Astrocyte (in vitro differentiated cells and primary cell): ENCODE results near the gene CD109. TPM values are rescaled to one million over a fixed set of nuclear protein-coding genes. Genes with fewer than 3 reads are reported as not detected.

Source experiments
- DNase-seq: peaks from one replicate; pipeline ENCODE4 v3.0.0-alpha.2; 2010; ENCODE audit warnings: low read depth
- FAIRE-seq: peaks from 2 replicates; lab custom pipeline; 2011; peaks lifted over from hg19 to GRCh38; lab: Jason Lieb, UNC
- H2AFZ ChIP-seq: 2 replicates; pipeline ENCODE4 v1.6.0; 2012; ENCODE audit warnings: low read depth, low read length, inconsistent platforms
- H3K27ac ChIP-seq: 2 replicates; pipeline ENCODE4 v1.5.1; 2011; ENCODE audit warnings: low read depth, low read length, inconsistent platforms
- H3K27me3 ChIP-seq: 2 replicates; pipeline ENCODE4 v1.6.0; 2011; ENCODE audit warnings: low read length, inconsistent platforms; ENCODE audit not compliant: insufficient read depth
- H3K36me3 ChIP-seq: 2 replicates; pipeline ENCODE4 v1.5.1; 2011; ENCODE audit warnings: low read length, inconsistent platforms; ENCODE audit not compliant: insufficient read depth
- H3K4me1 ChIP-seq: 2 replicates; pipeline ENCODE4 v1.5.1; 2011; ENCODE audit warnings: low read length, inconsistent platforms; ENCODE audit not compliant: insufficient read depth
- H3K4me2 ChIP-seq: 2 replicates; pipeline ENCODE4 v1.6.0; 2012; ENCODE audit warnings: low read length, inconsistent platforms
- H3K4me3 ChIP-seq: 2 replicates; pipeline ENCODE4 v1.5.1; 2011; ENCODE audit warnings: low read depth, mild to moderate bottlenecking, low read length, inconsistent platforms; ENCODE audit not compliant: insufficient read depth
- H3K79me2 ChIP-seq: 2 replicates; pipeline ENCODE4 v1.6.0; 2012; ENCODE audit warnings: mild to moderate bottlenecking, low read length, inconsistent platforms; ENCODE audit not compliant: insufficient read depth
- H3K9ac ChIP-seq: 2 replicates; pipeline ENCODE4 v1.6.0; 2012; ENCODE audit warnings: mild to moderate bottlenecking, low read length, inconsistent platforms
- H3K9me3 ChIP-seq: 2 replicates; pipeline ENCODE4 v1.5.1; 2012; ENCODE audit warnings: low read depth, mild to moderate bottlenecking, low read length, inconsistent platforms; ENCODE audit not compliant: insufficient read depth
- H4K20me1 ChIP-seq: 2 replicates; pipeline ENCODE4 v1.6.0; 2012; ENCODE audit warnings: low read length, inconsistent platforms; ENCODE audit not compliant: insufficient read depth
- H3K27ac Mint-ChIP-seq: one replicate; pipeline ENCODE4 v1.8.0; 2021; ENCODE audit warnings: mild to moderate bottlenecking, mixed read lengths; ENCODE audit not compliant: unreplicated experiment
- H3K27me3 Mint-ChIP-seq: one replicate; pipeline ENCODE4 v1.8.0; 2021; ENCODE audit warnings: low read depth, mixed read lengths; ENCODE audit not compliant: unreplicated experiment
- H3K36me3 Mint-ChIP-seq: one replicate; pipeline ENCODE4 v1.8.0; 2021; ENCODE audit warnings: low read depth, mixed read lengths; ENCODE audit not compliant: unreplicated experiment
- H3K4me1 Mint-ChIP-seq: one replicate; pipeline ENCODE4 v1.8.0; 2021; ENCODE audit warnings: low read depth, mixed read lengths; ENCODE audit not compliant: unreplicated experiment
- H3K4me3 Mint-ChIP-seq: one replicate; pipeline ENCODE4 v1.8.0; 2021; ENCODE audit warnings: mild to moderate bottlenecking, moderate library complexity, mixed read lengths; ENCODE audit not compliant: unreplicated experiment
- H3K9me3 Mint-ChIP-seq: one replicate; pipeline ENCODE4 v1.8.0; 2021; ENCODE audit warnings: mild to moderate bottlenecking, mixed read lengths; ENCODE audit not compliant: unreplicated experiment
- EZH2 ChIP-seq: IDR thresholded peaks from 2 replicates; pipeline ENCODE4 v1.6.1; 2012; ENCODE audit warnings: mild to moderate bottlenecking, low read length, inconsistent platforms; ENCODE audit not compliant: insufficient read depth
- total RNA-seq: library from RNA; stranded (reverse); gene quantifications from 2 replicates; pipeline ENCODE4 v1.2.1, GENCODE V29; 2021
- TF ChIP-seq, protein P1 (sequence below): IDR thresholded peaks from 2 replicates; pipeline ENCODE4 v1.5.1; 2011; ENCODE audit warnings: low read depth, mild to moderate bottlenecking, inconsistent platforms, low read length, moderate library complexity; ENCODE audit not compliant: insufficient read depth

The CD109 gene
- total RNA-seq, 1 donor from 2014 or later, result 18.3 TPM

GRCh38 chr6:73823832-73824231 lies 127.8 kb downstream of the CD109 start:
- no peaks in the 10 kb centered on the region for H3K27me3 ChIP-seq
- DNase-seq, result no peak
- no peaks in the 10 kb centered on the region for H3K79me2 ChIP-seq
- no peak overlapping the region for H3K9ac ChIP-seq
- H3K36me3 ChIP-seq, result no peaks in the 10 kb centered on the region
- Mint-ChIP-seq H3K9me3 (no peaks in the 10 kb centered on the region), H3K36me3 (peaks cover 3% of the 10 kb centered on the region), H3K4me1 (no peaks in the 10 kb centered on the region), H3K27me3 (no peaks in the 10 kb centered on the region), H3K27ac (no peak overlapping the region), H3K4me3 (no peak overlapping the region)
- no peaks in the 10 kb centered on the region for H4K20me1 ChIP-seq
- H3K4me2 ChIP-seq, result no peak overlapping the region
- no peak overlapping the region for H3K4me3 ChIP-seq
- no peak for FAIRE-seq
- H2AFZ ChIP-seq, result no peak overlapping the region
- H3K27ac ChIP-seq, result no peak overlapping the region
- no peaks in the 10 kb centered on the region for H3K4me1 ChIP-seq
- H3K9me3 ChIP-seq, result no peaks in the 10 kb centered on the region
- no peak for TF ChIP-seq EZH2
- TF ChIP-seq, protein P1, sequence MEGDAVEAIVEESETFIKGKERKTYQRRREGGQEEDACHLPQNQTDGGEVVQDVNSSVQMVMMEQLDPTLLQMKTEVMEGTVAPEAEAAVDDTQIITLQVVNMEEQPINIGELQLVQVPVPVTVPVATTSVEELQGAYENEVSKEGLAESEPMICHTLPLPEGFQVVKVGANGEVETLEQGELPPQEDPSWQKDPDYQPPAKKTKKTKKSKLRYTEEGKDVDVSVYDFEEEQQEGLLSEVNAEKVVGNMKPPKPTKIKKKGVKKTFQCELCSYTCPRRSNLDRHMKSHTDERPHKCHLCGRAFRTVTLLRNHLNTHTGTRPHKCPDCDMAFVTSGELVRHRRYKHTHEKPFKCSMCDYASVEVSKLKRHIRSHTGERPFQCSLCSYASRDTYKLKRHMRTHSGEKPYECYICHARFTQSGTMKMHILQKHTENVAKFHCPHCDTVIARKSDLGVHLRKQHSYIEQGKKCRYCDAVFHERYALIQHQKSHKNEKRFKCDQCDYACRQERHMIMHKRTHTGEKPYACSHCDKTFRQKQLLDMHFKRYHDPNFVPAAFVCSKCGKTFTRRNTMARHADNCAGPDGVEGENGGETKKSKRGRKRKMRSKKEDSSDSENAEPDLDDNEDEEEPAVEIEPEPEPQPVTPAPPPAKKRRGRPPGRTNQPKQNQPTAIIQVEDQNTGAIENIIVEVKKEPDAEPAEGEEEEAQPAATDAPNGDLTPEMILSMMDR, result no peak

DNA sequence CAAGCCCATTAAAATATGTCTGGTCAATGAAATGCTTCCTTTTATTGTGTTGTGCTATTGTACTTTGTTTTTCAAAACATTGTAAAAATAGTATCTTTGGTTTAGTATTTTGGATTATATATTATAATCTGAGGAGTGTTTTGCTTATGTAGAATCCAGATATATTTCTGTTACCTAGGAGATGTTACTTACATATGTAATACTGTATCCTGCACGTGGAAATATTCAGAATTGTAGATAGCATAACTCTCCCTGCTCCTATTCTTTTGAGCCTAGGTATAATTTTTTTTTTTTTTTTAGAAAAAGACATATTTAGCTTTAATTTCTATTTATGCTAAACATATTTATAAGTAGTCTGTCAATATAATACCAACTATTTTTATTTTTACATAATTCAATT lies 130.6 kb downstream of the CD109 start:
- Histone ChIP-seq H3K4me2 (no peak overlapping the region), H3K36me3 (no peaks in the 10 kb centered on the region)
- no peak for FAIRE-seq

GRCh38 chr6:73830119-73830518 lies 134.1 kb downstream of the CD109 start:
- no peak overlapping the region for H3K4me2 ChIP-seq
- TF ChIP-seq EZH2, result no peak
- TF ChIP-seq, protein P1, result no peak
- no peaks in the 10 kb centered on the region for H3K9me3 Mint-ChIP-seq
- no peak overlapping the region for H3K4me3 ChIP-seq
- no peak overlapping the region for H2AFZ ChIP-seq
- H3K27me3 Mint-ChIP-seq, result no peaks in the 10 kb centered on the region
- no peaks in the 10 kb centered on the region for H3K9me3 ChIP-seq
- no peaks in the 10 kb centered on the region for H3K27me3 ChIP-seq
- H3K4me1 Mint-ChIP-seq, result no peaks in the 10 kb centered on the region
- H3K36me3 Mint-ChIP-seq, result no peaks in the 10 kb centered on the region
- no peak overlapping the region for H3K27ac Mint-ChIP-seq
- H3K27ac ChIP-seq, result no peak overlapping the region
- H3K9ac ChIP-seq, result no peak overlapping the region
- no peak for DNase-seq
- H3K36me3 ChIP-seq, result no peaks in the 10 kb centered on the region
- H3K4me3 Mint-ChIP-seq, result no peak overlapping the region
- no peaks in the 10 kb centered on the region for H3K4me1 ChIP-seq
- H4K20me1 ChIP-seq, result no peaks in the 10 kb centered on the region
- H3K79me2 ChIP-seq, result no peaks in the 10 kb centered on the region
- no peak for FAIRE-seq

More for the DNA sequence above, 130.6 kb downstream of the CD109 start:
- no peak overlapping the region for H3K9ac ChIP-seq
- Mint-ChIP-seq H3K36me3 (no peaks in the 10 kb centered on the region), H3K27me3 (no peaks in the 10 kb centered on the region), H3K4me3 (no peak overlapping the region), H3K9me3 (no peaks in the 10 kb centered on the region), H3K27ac (no peak overlapping the region), H3K4me1 (no peaks in the 10 kb centered on the region)
- no peaks in the 10 kb centered on the region for H3K9me3 ChIP-seq
- H3K79me2 ChIP-seq, result no peaks in the 10 kb centered on the region
- DNase-seq, result no peak
- no peaks in the 10 kb centered on the region for H3K4me1 ChIP-seq
- no peak overlapping the region for H3K4me3 ChIP-seq
- no peak for TF ChIP-seq EZH2
- TF ChIP-seq, protein P1, result no peak
- H3K27ac ChIP-seq, result no peak overlapping the region
- no peaks in the 10 kb centered on the region for H4K20me1 ChIP-seq
- H3K27me3 ChIP-seq, result no peaks in the 10 kb centered on the region
- no peak overlapping the region for H2AFZ ChIP-seq
